ENCODE results near the gene RPL29.

- TF ChIP-seq EP300 (IDR thresholded peaks at IDR 0.05) (no peak), CTCF (IDR thresholded peaks at IDR 0.05) (no peak), POLR2A (IDR thresholded peaks at IDR 0.05) (no peak)
Measured at GRCh38 chr3:51957520-51958205, 38.0 kb downstream of the RPL29 start.

Measured in ovary (tissue), 3 donors.